NCI-H69 (cell line): ENCODE data around the gene MYO9A.
"Not testable (repeated sequence)": the region's sequence is repeated elsewhere in the genome, so short reads cannot be mapped to it uniquely, and the experiment has no call there.

Source experiments
- DNase-seq: peaks from one replicate; lab custom pipeline; 2025; lab: John Stamatoyannopoulos, UW

The MYO9A gene

DNA sequence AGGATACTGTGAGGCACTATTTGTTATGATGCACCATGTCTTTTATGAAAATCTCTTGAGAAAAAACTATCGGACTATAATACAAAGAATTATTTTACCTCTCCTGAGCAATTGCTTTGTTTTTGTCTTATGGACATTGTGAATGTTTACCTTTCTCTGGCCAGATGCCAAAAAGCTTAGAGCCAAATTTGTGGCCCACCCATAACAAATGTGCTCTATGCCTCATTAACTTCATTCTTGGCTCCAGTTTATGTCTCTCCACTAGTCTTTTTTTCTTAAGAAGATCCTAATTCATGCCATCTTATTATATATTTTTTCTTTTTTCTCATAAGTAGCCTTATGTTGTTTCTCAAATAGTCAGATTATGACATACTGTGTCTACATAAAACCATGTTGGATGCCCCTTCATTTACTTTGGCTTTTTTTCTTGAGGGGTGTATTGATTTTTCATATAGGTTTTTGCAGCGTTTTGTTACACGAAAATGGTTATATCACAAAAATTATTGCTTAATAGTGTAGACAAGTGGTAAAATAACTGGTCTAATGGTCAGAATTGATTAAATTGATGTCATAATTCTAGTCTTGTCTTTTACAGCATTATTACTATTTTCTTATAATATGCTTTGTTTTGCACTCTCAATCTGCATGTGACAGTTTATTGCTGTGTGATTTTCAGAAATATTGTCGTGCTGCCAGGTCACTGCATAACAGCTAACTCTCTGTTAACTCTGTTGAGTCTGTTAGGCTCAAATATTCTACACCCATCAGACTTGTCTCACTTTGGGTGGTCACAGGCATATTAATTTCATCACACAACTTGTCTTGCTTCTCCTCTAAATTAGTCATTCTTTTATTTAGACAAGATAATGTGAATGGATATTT lies 18.5 kb upstream of the MYO9A start:
- DNase-seq = peak; percentile 95

DNA sequence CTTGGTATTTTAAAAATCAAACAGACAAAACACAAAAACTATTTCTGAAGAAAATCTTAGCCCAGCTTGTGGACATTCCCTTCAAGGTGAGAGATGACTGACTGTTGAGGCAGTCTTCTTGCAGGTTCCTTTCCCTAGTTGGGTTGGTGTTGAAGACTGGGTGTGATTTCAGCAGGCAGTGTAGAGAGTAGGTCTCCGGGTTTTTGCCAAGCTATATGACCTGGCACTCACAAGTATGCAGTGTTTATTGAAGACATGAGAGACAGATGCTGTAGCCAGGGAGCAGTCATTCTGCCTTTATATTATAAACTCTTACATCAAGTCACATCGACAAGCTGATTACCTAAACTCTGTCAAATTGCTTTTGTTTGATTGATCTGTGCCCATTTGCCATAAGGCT lies 17.8 kb upstream of the MYO9A start:
- peak; percentile 85 for DNase-seq

DNA sequence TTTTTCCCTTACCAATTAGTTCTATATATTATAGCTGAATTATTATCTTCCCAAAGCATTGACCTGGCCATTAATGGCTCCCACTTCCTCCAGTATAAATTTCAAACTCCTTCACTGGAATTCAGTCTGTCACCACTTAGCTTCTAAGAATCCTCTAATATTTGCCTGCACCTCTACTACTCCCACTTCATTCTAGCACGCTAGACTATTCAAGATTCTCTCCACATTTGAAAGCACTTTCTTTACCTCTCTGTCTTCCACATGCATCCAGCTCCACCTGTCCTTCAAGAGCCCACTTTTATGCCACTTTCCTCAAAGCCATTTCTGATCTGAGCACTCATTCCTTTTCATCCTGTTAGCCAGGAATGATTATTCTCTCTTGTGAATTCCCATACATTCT lies 15.3 kb upstream of the MYO9A start:
- no peak for DNase-seq

DNA sequence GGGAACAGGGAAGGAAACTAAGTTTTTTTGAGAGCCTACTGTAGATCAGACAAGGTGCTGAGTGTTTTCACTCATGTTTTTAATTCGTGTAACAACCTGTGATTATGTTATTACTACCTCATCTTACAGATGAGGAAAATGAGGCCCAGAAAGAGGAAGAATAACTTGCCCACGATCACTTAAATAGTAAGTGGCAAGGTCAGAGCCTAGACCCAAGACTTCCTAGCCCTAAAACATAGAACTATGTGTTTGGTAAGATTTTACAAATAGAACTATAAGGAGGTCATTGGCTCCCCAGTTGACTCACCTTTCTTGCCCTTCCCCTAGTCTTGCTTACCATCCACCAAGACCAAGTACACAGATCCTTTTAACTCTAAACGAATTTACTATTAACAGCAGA lies 14.0 kb upstream of the MYO9A start:
- no peak for DNase-seq

DNA sequence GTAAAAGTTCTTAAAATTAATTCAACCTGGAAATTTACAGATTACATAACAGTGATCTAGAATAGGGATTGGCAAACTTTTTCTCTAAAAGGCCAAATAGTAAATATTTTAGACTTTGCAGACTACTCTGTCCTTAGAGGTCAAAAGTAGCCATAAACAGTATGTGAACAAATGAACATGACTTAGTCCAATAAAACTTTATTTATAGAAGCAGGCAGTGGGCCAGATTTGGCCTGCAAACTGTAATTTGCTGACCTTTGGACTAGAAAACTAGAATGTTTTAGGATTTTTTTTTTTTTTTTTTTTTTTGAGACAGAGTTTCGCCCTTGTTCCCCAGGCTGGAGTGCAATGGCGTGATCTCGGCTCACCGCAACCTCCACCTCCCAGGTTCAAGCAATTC lies 12.3 kb upstream of the MYO9A start:
- DNase-seq = no peak

DNA sequence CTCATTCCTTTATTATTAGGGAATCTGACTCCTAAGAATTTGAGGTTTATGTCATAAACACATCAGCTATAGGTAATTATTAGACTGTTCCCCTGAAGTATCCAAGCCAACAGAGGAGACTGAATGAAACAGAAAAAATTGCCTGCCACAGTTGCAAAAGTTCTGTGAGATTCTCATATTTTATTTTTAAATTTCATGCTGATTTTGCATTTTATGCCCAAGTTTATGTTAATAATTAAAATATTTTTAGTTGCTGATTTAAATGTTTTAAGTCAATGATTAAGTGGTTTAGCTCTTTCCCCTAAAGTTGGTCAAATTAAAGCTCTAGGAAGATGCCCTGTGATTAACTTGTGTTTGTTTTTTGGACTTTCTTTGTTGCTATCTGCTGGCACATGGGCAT lies 10.4 kb upstream of the MYO9A start:
- no peak for DNase-seq

DNA sequence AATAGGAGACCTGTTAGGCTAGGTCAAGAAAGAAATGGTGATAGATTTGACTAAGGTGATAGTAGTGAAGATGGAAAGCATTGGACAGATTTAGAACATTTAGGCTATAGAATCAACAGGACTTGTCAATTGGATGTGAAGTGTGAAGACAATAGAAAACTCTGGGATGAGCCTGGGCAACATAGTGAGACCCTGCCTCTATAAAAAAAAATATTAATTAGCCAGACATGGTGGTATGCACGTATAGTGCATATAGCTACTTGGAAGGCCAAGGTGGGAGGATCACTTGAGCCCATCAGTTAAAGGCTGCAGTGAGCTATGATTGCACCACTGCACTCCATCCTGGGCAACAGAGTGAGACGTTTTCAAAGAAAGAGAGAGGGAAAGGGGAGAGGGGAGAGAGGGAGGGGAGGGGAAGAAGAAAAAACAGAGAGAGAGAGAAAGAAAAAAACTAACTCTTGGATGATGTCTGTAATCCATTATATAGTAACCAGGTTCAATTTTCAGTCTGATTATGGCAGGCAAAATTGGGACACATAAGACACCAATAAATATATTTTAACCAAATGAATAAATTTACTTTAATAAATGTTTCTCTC lies 9.9 kb upstream of the MYO9A start:
- DNase-seq = no peak

DNA sequence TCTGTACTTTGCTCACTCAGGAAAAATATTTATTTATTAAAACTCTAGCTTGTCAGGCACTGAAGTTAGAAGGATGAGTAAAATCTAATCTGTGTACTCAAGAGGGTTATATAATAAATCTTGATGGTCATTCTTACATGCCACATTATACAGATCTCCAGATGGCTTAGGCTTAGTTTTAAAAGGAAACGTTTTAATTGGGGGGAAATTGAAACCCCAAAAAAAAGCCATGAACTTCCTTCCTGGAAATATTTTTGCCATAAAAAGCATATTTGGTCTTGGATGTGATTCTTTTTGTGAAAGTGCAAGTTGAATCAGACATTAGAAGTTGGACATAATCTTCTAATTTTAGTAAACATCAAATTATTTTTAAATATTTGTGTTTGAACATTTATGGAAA lies 6.3 kb upstream of the MYO9A start:
- no peak for DNase-seq

DNA sequence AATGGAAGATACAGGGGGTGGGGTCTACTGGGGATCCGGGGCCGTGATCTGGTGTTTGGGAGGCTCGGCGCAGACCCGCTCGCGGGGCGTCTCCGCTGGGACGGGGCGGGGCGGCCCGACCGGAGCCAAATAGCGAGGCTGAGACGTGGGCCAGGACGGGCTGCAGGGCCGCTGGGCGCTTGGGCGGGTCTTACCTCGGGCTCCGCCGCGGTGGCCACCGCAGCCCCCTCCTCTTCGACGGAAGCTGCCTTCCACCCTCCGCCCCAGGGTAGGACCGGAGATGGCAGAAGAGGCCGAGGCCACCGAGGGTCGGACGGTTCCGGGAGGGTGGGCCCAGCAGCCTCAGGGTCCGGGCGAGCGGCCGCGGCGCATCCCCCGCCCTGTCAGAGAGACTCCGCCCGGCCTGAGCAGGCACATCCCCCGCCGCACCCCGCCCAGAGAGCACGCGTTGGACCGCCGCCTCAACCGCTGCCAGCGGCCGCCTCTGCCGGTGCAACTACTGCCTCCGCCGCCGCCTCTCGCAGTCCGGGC lies 399 bp downstream of the MYO9A start:
- no peak for DNase-seq

DNA sequence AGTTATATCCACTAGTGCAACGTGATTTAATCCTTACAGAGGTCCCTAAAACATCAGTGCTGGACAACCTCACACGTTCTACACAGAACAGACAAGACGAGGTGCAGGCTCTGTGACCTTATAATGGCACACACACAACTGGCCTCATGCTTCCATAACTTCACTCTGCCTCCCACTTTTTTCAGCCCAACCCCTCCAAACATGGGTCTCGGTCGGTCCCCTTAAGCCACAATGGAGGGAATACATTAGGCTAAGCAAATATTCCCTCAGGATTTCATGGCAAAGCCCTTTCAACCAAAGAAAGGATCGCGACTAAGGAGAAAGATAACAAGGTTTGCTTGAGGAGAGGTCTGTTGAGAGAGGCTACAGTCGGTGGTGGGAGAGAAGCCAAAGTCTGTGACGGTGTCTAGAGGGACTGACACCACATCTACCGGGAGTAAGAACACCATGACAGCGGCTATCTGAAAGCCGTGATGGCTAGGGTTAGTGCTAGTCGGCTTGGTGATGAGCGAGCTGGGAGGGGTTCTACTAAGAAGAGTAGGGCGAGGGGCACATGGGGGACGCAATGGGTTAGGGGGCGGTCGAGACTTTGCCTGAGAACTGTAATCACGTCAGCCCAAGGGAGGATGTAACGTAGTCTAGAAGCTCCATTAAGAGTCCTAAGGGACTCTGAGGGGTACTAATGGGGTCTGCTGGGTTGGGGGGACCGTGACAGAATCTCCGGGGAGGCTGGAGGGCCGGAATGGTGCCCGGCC lies 1.0 kb downstream of the MYO9A start:
- DNase-seq = peak; percentile 55

DNA sequence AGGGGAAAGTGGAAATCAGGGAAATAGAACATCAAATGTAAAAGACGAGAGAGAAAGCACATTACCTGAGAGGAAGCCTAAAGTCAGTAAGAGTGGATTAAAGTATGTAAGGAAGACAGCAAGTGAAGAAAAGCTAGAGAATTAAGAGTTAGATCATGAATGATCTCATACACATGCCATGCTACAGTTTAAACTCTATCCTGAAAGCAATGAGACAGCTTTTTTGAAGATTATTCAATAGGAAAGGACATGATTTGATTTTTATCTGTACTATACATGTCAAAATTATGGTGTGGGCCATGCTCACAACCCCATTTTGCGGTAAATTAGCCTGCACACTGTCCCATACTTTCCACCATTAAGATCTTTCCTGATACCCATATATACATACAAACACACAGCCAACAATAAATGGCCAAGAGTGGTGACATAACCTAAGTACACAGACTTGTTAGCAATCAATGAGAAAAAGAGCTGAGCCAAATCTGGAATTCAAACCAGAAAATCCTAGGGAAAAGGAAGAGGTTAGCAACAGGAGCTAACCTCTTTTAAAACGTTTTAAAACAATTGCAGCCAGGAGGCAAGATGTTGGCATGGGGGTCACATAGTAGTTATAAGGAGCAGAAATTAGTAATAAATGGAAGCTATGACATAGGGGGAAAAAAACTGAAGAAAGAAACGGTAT lies 4.5 kb downstream of the MYO9A start:
- DNase-seq = no peak

DNA sequence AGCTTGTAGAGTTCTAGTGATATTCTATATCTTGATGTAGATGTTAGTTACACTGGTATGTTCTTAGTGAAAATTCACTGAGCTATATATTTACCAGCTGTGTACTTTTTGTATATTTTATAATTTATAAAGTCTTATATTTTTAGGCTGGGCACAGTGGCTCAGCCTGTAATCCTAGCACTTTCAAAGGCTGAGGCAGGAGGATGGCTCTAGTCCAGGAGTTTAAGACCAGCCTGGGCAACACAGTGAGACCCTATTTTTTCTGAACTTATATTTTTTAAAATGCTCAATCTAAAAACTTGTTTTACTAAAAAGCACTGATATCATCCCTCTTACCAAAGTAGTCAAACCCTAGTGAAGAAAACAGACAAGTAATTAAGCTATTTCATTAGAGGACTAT lies 5.1 kb downstream of the MYO9A start:
- DNase-seq = no peak

DNA sequence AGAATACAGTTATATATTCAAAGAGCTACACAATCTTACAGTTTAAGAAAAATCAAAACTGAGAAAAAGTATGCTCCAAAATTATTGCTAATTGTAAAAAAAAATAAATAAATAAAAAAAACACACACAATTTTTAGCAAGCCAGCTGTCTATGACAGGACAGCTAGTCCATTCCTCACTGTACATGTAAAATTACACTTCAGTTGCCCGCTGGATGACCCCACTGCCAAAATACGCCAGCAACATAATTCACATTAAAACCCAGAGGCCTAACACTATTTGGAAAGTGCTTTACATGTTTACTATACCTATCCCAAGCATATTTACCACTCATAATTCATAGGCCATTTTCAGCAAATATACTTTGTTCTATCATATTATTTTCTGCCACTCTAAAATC lies 5.8 kb downstream of the MYO9A start:
- DNase-seq = no peak

DNA sequence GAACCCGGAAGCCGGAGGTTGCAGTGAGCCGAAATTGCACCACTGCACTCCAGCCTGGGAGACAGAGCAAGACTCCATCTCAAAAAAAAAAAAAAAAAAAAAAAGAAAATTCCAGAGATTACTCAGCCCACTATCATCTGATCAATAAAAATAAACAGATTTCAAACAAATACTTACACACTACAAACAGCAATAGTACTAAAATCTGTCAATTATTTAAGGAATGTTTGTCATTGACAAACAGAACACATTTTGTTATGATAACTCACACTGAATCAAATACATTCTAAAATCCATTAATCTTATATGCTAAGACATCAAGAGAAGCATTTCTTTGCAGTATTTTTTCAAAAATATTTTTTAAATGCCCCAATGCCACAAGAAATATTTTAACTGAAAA lies 7.6 kb downstream of the MYO9A start:
- no peak for DNase-seq

DNA sequence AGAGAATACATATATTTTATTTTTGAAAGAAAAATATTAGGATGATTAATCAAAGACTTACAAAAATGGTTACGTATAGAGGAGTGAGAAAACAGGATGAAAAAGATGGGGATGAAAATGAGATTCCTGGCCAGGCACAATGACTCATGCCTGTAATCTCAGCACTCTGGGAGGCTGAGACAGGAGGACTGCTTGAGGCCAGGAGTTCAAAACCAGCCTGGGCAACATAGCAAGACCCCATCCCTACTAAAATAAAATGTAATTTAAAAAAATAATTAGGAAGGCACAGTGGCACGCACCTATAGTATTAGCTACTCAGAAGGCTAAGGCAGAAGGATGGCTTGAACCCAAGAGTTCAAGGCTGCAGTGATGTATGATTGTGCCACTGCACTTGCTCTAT lies 11.9 kb downstream of the MYO9A start:
- DNase-seq = no peak

DNA sequence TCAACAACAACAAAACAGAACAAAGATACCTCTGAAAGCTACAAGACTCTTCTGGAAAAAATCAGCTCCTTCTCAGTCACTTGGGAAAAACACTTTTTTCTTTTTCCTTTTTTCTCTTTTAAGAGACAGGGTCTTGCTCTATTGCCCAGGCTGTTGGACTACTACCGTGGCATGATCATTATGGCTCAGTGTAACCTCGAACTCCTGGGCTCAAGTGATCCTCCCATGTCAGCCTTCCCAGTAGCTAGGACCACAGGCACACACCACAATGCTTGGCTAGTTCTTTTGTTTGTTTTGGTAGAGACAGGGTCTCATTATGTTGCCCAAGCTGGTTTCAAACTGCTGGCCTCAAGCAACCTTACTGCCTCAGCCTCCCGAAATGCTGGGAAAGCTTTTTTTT lies 12.8 kb downstream of the MYO9A start:
- DNase-seq = no peak

DNA sequence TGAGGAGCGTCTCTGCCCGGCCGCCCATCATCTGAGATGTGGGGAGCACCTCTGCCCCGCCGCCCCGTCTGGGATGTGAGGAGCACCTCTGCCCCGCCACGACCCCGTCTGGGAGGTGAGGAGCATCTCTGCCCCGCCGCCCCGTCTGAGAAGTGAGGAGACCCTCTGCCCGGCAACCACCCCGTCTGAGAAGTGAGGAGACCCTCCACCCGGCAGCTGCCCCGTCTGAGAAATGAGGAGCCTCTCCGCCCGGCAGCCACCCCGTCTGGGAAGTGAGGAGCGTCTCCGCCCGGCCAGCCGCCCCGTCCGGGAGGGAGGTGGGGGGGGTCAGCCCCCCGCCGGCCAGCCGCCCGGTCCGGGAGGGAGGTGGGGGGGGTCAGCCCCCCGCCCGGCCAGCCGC lies 17.4 kb downstream of the MYO9A start:
- not testable (repeated sequence) for DNase-seq

DNA sequence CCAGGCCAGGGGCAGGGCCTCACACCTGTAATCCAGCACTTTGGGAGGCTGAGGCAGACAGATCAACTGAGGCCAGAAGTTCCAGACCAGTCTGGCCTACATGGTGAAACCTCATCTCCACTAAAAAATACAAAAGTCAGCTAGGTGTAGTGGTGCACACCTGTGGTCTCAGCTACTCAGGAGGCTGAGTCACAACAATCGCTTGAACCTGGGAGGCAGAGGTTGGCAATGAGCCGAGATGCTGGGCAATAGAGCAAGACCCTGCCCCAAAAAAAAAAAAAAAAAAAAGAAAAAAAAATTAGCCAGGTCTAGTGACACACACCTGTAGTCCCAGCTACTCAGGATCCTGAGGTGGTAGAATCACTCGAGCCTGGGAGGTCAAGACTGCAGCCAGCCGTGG lies 18.8 kb downstream of the MYO9A start:
- no peak for DNase-seq

DNA sequence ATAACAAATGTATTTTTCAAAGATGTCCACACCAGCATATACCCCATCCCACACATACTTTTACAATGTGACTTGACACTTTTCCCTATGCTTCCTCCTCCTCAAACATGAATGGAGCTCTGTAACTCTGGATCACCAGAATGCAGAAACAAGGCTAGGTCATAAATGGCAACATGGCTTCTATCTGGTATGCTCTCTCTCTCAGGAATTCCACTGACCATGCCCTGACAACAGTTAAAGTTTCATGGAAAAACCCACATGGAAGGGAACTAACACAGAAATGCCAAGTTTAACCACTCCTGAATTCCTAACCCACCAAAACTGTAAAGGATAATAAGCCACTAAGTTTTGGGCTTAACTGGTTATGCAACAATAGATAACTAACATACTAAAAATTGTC lies 19.9 kb downstream of the MYO9A start:
- no peak for DNase-seq

DNA sequence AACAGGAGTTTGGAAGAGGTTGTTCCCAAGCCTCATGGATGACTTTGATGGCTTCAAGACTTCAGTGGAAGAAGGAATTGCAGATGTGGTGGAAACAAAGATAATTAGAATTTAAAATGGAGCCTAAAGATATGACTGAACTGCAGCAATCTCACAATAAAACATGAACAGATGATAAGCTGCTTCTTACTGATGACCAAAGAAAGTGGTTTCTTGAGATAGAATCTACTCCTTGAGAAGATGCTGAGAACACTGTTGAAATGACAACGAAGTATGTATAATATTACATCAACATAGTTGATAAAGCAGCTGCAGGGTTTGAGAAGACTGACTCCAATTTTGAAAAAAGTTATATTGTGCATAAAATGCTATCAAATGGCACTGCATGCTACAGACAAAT lies 21.2 kb downstream of the MYO9A start:
- DNase-seq = no peak

DNA sequence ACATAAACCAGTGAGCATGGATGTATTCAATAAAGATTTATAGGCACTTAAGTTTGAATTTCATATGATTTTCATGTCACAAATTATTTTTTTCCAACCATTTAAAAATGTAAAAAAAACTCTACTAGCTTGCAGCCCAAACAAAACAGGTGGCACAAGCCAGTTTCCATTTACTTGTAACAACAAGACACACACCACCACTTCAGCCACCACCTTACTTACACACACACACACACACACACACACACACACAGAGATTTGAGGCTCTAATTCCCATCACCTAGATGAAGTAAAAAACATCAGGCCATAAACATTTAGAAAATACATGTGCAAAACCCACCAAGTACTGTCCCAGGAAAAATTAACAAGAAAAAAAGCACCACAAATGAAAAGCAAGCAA lies 25.3 kb downstream of the MYO9A start:
- no peak for DNase-seq

DNA sequence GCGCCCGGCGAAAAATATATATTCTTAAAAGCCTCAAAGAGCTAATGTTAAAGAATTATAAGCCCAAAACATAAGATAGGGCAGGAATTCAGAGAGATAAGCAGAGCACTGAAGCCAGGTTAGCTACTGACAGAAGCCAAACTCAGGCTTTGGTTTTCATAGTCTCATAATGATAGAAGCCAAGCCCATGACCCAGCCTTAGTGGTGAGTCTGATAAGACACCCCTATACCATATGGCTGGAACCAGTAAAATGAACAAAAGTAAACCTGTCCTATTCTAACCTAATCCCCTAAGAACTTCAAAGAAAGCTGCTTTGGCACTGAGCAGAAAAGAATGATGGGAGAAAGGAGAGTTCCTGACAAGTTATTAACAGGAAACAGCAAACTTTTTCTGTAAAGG lies 25.9 kb downstream of the MYO9A start:
- DNase-seq = no peak
